ENCODE results near the gene GPX4.

DNA sequence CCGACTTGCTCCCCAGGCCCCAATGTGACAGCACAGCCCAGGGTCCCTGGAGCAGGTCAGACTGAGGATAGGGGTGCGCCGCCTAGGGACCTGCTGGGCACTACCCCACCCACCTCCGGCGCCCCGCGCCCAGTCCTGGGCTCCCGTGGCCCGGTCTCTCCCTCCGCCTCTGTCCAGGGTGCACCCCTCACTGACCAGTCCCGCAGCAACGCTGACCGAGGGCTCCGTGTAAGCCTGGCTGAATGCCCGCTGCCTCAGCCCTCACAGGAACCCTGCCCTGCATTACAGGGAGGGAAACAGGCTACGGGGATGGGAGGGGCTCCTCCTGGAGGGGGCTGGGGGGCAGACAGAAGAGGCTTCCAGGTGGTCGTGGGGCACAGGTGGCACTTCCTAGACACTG lies 31.7 kb downstream of the GPX4 start:
- TF ChIP-seq NR2C2 (IDR thresholded peaks at IDR 0.05; ENCODE audit: borderline replicate concordance, control insufficient read depth, insufficient read length, low read depth) (no peak), MYC (IDR thresholded peaks at IDR 0.05; ENCODE audit: insufficient read depth, insufficient read length, insufficient replicate concordance, low read length, severe bottlenecking) (no peak), SMAD5 (IDR thresholded peaks at IDR 0.05; ENCODE audit: low read depth) (no peak), CREB1 (IDR thresholded peaks at IDR 0.05; ENCODE audit: low read depth) (no peak), POLR2AphosphoS5 (IDR thresholded peaks at IDR 0.05; ENCODE audit: low read length) (no peak), BHLHE40 (IDR thresholded peaks at IDR 0.05; ENCODE audit: borderline replicate concordance in 1 of 2, low read depth in 2 of 2, low read length in 1 of 2) (no peak), JUNB (IDR thresholded peaks at IDR 0.05) (no peak), EED (IDR thresholded peaks at IDR 0.05; ENCODE audit: low read depth) (no peak), CEBPB (IDR thresholded peaks at IDR 0.05; ENCODE audit: borderline replicate concordance in 1 of 2, low read depth in 2 of 2, low read length in 2 of 2) (no peak), MTA3 (IDR thresholded peaks at IDR 0.05; ENCODE audit: borderline replicate concordance, low read length) (no peak), NRF1 (conservative IDR thresholded peaks at IDR 0.05; ENCODE audit: low read depth, low read length) (no peak)
- TF ChIP-seq, protein P1, sequence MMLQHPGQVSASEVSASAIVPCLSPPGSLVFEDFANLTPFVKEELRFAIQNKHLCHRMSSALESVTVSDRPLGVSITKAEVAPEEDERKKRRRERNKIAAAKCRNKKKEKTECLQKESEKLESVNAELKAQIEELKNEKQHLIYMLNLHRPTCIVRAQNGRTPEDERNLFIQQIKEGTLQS (IDR thresholded peaks at IDR 0.05; ENCODE audit: borderline replicate concordance, extremely low read depth, low read depth, low read length), result no peak
- TF ChIP-seq, protein P2, sequence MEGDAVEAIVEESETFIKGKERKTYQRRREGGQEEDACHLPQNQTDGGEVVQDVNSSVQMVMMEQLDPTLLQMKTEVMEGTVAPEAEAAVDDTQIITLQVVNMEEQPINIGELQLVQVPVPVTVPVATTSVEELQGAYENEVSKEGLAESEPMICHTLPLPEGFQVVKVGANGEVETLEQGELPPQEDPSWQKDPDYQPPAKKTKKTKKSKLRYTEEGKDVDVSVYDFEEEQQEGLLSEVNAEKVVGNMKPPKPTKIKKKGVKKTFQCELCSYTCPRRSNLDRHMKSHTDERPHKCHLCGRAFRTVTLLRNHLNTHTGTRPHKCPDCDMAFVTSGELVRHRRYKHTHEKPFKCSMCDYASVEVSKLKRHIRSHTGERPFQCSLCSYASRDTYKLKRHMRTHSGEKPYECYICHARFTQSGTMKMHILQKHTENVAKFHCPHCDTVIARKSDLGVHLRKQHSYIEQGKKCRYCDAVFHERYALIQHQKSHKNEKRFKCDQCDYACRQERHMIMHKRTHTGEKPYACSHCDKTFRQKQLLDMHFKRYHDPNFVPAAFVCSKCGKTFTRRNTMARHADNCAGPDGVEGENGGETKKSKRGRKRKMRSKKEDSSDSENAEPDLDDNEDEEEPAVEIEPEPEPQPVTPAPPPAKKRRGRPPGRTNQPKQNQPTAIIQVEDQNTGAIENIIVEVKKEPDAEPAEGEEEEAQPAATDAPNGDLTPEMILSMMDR (IDR thresholded peaks at IDR 0.05 in 2 of 3, conservative IDR thresholded peaks at IDR 0.05 in 1 of 3; ENCODE audit: control insufficient read depth in 2 of 3, extremely low read depth in 1 of 3, insufficient read depth in 1 of 3, low read depth in 3 of 3, low read length in 3 of 3), result no peak
- TF ChIP-seq, protein P3, sequence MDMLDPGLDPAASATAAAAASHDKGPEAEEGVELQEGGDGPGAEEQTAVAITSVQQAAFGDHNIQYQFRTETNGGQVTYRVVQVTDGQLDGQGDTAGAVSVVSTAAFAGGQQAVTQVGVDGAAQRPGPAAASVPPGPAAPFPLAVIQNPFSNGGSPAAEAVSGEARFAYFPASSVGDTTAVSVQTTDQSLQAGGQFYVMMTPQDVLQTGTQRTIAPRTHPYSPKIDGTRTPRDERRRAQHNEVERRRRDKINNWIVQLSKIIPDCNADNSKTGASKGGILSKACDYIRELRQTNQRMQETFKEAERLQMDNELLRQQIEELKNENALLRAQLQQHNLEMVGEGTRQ (IDR thresholded peaks at IDR 0.05; ENCODE audit: borderline replicate concordance, low read depth, low read length), result no peak
